ENCODE results near the gene COL21A1.

GRCh38 chr6:56152611-56153010 lies 94.8 kb downstream of the COL21A1 start:
- TF ChIP-seq CTCF (IDR thresholded peaks at IDR 0.05; ENCODE audit: low read depth, low read length) (no peak), EZH2phosphoT487 (IDR thresholded peaks at IDR 0.05; ENCODE audit: low read depth) (no peak)

Measured in OCI-LY3 (cell line).